HepG2 (cell line): Measurements from ENCODE around the gene CCDC85A. TPM values are rescaled to one million over a fixed set of nuclear protein-coding genes. Genes with fewer than 3 reads are reported as not detected.

ENCODE experiments used
- ATAC-seq: fragments of 200-7000 bp; cut with Tn5 transposase; 3 replicates; pipeline ENCODE4 v1.9.1; 2020; ENCODE audit warnings: mild to moderate bottlenecking, moderate library complexity
- BruUV-seq: library from RNA; stranded (reverse); fragments of 400-500 nt; replicated peaks from 2 replicates; lab custom pipeline; 2021; lab: Mats Ljungman, UMichigan
- CTCF ChIA-PET: fragments of 300-600 bp; formaldehyde crosslinking; extraction: SDS; loops from one replicate; lab custom pipeline; 2021; ENCODE audit warnings: low total read pairs, inconsistent platforms, low intra/inter-chr PET ratio; lab: Yijun Ruan, JAX
- POLR2A ChIA-PET: fragments of 350-600 bp; sonication (Branson Sonifier 250); formaldehyde crosslinking; loops from one replicate; lab custom pipeline; 2020; ENCODE audit warnings: antibody characterized with exemption, inconsistent platforms; lab: Yijun Ruan, JAX
- DNase-seq: peaks from one replicate; pipeline ENCODE4 v3.0.0-alpha.2; 2015; ENCODE audit warnings: low spot score
- FAIRE-seq: peaks from 3 replicates; lab custom pipeline; 2011; peaks lifted over from hg19 to GRCh38; lab: Jason Lieb, UNC
- H2AFZ ChIP-seq: one replicate; pipeline ENCODE4 v1.6.1; 2011; ENCODE audit warnings: low read length, inconsistent platforms
- H3K27ac ChIP-seq: fragments of 300-600 bp; 3 replicates; pipeline ENCODE4 v1.8.0; 2011; ENCODE audit warnings: mixed run types, mild to moderate bottlenecking, mixed read lengths, low read length, inconsistent platforms; ENCODE audit not compliant: insufficient read depth; ENCODE audit errors: extremely low read length
- H3K27me3 ChIP-seq, 2 experiments: fragments of 200-600 bp in 1 of 2; 2 replicates in 1 of 2; 3 replicates in 1 of 2; pipeline versions ENCODE4 v1.6.0 to v1.8.0; 2011; ENCODE audit warnings: low read length in 2 of 2, mild to moderate bottlenecking in 2 of 2, moderate library complexity in 2 of 2, inconsistent platforms in 1 of 2; ENCODE audit not compliant: insufficient read depth in 2 of 2, control insufficient read depth in 1 of 2
- H3K36me3 ChIP-seq, 2 experiments: fragments of 200-600 bp in 1 of 2; replicated peaks in 1 of 2; 2 replicates in 1 of 2; 3 replicates in 1 of 2; pipeline versions ENCODE4 v1.5.1 to v1.8.0; 2011; ENCODE audit warnings: low read length in 2 of 2, inconsistent platforms in 1 of 2; ENCODE audit not compliant: insufficient read depth in 2 of 2, control insufficient read depth in 1 of 2
- H3K4me1 ChIP-seq: 2 replicates; pipeline ENCODE4 v1.5.1; 2012; ENCODE audit warnings: low read length, inconsistent platforms; ENCODE audit not compliant: insufficient read depth
- H3K4me2 ChIP-seq: 2 replicates; pipeline ENCODE4 v1.6.0; 2011; ENCODE audit warnings: low read depth, low read length, inconsistent platforms
- H3K4me3 ChIP-seq, 3 experiments: fragments of 200-600 bp in 1 of 3; sonication (generic), shearing (Covaris generic) in 1 of 3; replicated peaks in 1 of 3; 2 replicates each; pipeline ENCODE4 v1.5.1; 2011 to 2016; ENCODE audit warnings: low read length in 3 of 3, inconsistent platforms in 2 of 3, low read depth in 2 of 3, mild to moderate bottlenecking in 2 of 3, control low read depth in 1 of 3, mixed read lengths in 1 of 3; ENCODE audit not compliant: insufficient read depth in 1 of 3
- H3K79me2 ChIP-seq: one replicate; pipeline ENCODE4 v1.6.1; 2011; ENCODE audit warnings: low read length, inconsistent platforms; ENCODE audit not compliant: insufficient read depth
- H3K9ac ChIP-seq: 2 replicates; pipeline ENCODE4 v1.6.0; 2011; ENCODE audit warnings: mild to moderate bottlenecking, low read depth, low read length, inconsistent platforms; ENCODE audit not compliant: insufficient read depth
- H3K9me3 ChIP-seq: 2 replicates; pipeline ENCODE4 v1.5.1; 2012; ENCODE audit warnings: mild to moderate bottlenecking, low read length
- H4K20me1 ChIP-seq: 2 replicates; pipeline ENCODE4 v1.6.0; 2011; ENCODE audit warnings: inconsistent platforms, mild to moderate bottlenecking, low read length, moderate library complexity; ENCODE audit not compliant: insufficient read depth
- AGO2 ChIP-seq: fragments of 200-400 bp; formaldehyde crosslinking; optimal IDR thresholded peaks from 2 replicates; pipeline ENCODE3; 2017; ENCODE audit warnings: mild to moderate bottlenecking, low read depth, low read length, moderate library complexity
- ARID5B ChIP-seq: IDR thresholded peaks from 2 replicates; pipeline ENCODE4 v1.4.0; 2020; ENCODE audit warnings: mild to moderate bottlenecking, missing genetic modification reagents
- BRCA1 ChIP-seq: sonication (generic); formaldehyde crosslinking; IDR thresholded peaks from 2 replicates; pipeline ENCODE4 v1.4.0; 2020; ENCODE audit warnings: missing genetic modification reagents
- CAMTA2 ChIP-seq: sonication (generic); formaldehyde crosslinking; IDR thresholded peaks from 2 replicates; pipeline ENCODE4 v1.4.0; 2020; ENCODE audit warnings: mild to moderate bottlenecking, missing genetic modification reagents, borderline replicate concordance
- FOSL2 ChIP-seq: sonication (generic); formaldehyde crosslinking; IDR thresholded peaks from 2 replicates; pipeline ENCODE4 v1.4.0; 2020; ENCODE audit warnings: missing genetic modification reagents
- GABPB1 ChIP-seq: IDR thresholded peaks from 2 replicates; pipeline ENCODE4 v1.6.1; 2016; ENCODE audit warnings: mild to moderate bottlenecking, missing genetic modification reagents, moderate library complexity, missing compliant biosample characterization
- HOXA5 ChIP-seq: sonication (generic); formaldehyde crosslinking; IDR thresholded peaks from 2 replicates; pipeline ENCODE4 v1.4.0; 2020; ENCODE audit warnings: missing genetic modification reagents
- MIXL1 ChIP-seq: IDR thresholded peaks from 2 replicates; pipeline ENCODE4 v1.6.1; 2016
- NFE2L1 ChIP-seq: sonication (generic); formaldehyde crosslinking; IDR thresholded peaks from 2 replicates; pipeline ENCODE4 v1.4.0; 2020; ENCODE audit warnings: missing genetic modification reagents, mild to moderate bottlenecking, borderline replicate concordance
- PHF8 ChIP-seq: sonication (generic); formaldehyde crosslinking; IDR thresholded peaks from 2 replicates; pipeline ENCODE4 v1.5.0; 2020; ENCODE audit warnings: missing genetic modification reagents
- ZFYVE20 ChIP-seq: sonication (generic); formaldehyde crosslinking; IDR thresholded peaks from 2 replicates; pipeline ENCODE4 v1.8.0; 2023; ENCODE audit warnings: low read depth, mild to moderate bottlenecking, moderate library complexity, missing genetic modification reagents, borderline replicate concordance
- ZNF547 ChIP-seq: sonication (generic); formaldehyde crosslinking; IDR thresholded peaks from 2 replicates; pipeline ENCODE4 v1.5.1; 2020; ENCODE audit warnings: mild to moderate bottlenecking, missing genetic modification reagents
- WGBS: methylation state at CpG from one replicate; pipeline ENCODE4 v1.1.6; 2017; ENCODE audit warnings: low lambda C conversion rate; 5-methylcytosine and 5-hydroxymethylcytosine counted together
- in situ Hi-C: cut with HindIII; loops from 2 replicates; pipeline ENCODE4 v1.10.0; 2017; ENCODE audit warnings: low pct_unique_long_range_greater_than_20kb; ENCODE audit not compliant: extremely low pct_ligation_motif_present
- intact Hi-C: fragments of 100-400 bp; cut with micrococcal nuclease; formaldehyde crosslinking; loops from one replicate; pipeline ENCODE4 v1.10.0; 2022; ENCODE audit not compliant: unreplicated experiment
- polyA plus RNA-seq, 8 experiments: library from polyadenylated mRNA; depleted of rRNA in 3 of 8; stranded (reverse) in 7 of 8; unstranded in 1 of 8; fragments of >200 nt; fragmentation: Illumina TruSeq in 4 of 8; extraction: Trizol in 4 of 8; gene quantifications; 2 replicates each; pipeline versions ENCODE4 v1.2.1 to v1.2.3, GENCODE V29; 2011 to 2016; ENCODE audit warnings: low read depth in 4 of 8, missing spikeins in 1 of 8, mixed read lengths in 1 of 8; ENCODE audit not compliant: insufficient read depth in 1 of 8
- total RNA-seq, 5 experiments: library from RNA; depleted of rRNA; stranded (reverse); fragments of >200 nt; fragmentation: Illumina TruSeq; extraction: Trizol; gene quantifications; 2 replicates each; pipeline ENCODE4 v1.2.3, GENCODE V29; 2016; ENCODE audit warnings: low read depth in 1 of 5
- TF ChIP-seq, protein P1 (sequence below): sonication (generic); formaldehyde crosslinking; IDR thresholded peaks from 2 replicates; pipeline ENCODE4 v1.4.0; 2020; ENCODE audit warnings: mild to moderate bottlenecking, missing genetic modification reagents

CCDC85A gene
- total and polyA plus RNA-seq, 2 of the 13 experiments (the other 11 are each of a cell fraction or from before 2014, with no cell fraction given), result not detected

- H3K79me2 ChIP-seq, result no peaks in the 10 kb centered on the region
- DNase-seq (no peak), FAIRE-seq (no peak), ATAC-seq (no peak)
- no peak overlapping the region for H2AFZ ChIP-seq
- H3K4me1 ChIP-seq, result no peaks in the 10 kb centered on the region
- no TSS peak for BruUV-seq
- no peak overlapping the region for H3K4me2 ChIP-seq
- ChIA-PET POLR2A (no interaction called here), CTCF (no interaction called here)
- H4K20me1 ChIP-seq, result no peaks in the 10 kb centered on the region
- WGBS, result 48% methylated on average over 3 of the region's 3 CpGs
- TF ChIP-seq FOSL2 (CRISPR knock-in tag) (no peak), MIXL1 (CRISPR knock-in tag) (no peak), ARID5B (CRISPR knock-in tag) (no peak), ZFYVE20 (no peak), CAMTA2 (CRISPR knock-in tag) (no peak), HOXA5 (CRISPR knock-in tag) (no peak), GABPB1 (CRISPR knock-in tag) (no peak), ZNF547 (CRISPR knock-in tag) (no peak), NFE2L1 (CRISPR knock-in tag) (no peak), PHF8 (CRISPR knock-in tag) (no peak), BRCA1 (CRISPR knock-in tag) (no peak), AGO2 (no peak)
- TF ChIP-seq, protein P1, sequence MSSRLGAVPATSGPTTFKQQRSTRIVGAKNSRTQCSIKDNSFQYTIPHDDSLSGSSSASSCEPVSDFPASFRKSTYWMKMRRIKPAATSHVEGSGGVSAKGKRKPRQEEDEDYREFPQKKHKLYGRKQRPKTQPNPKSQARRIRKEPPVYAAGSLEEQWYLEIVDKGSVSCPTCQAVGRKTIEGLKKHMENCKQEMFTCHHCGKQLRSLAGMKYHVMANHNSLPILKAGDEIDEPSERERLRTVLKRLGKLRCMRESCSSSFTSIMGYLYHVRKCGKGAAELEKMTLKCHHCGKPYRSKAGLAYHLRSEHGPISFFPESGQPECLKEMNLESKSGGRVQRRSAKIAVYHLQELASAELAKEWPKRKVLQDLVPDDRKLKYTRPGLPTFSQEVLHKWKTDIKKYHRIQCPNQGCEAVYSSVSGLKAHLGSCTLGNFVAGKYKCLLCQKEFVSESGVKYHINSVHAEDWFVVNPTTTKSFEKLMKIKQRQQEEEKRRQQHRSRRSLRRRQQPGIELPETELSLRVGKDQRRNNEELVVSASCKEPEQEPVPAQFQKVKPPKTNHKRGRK, result no peak
- intact Hi-C loops (no loop called here), in situ Hi-C loops (no loop called here)
- H3K27ac ChIP-seq, result no peak overlapping the region
- H3K27me3 ChIP-seq, result no peaks in the 10 kb centered on the region
- no peaks in the 10 kb centered on the region for H3K9me3 ChIP-seq
- H3K9ac ChIP-seq, result no peak overlapping the region
- H3K4me3 ChIP-seq, result no peak overlapping the region
- no peaks in the 10 kb centered on the region for H3K36me3 ChIP-seq
Observed at GRCh38 chr2:56267415-56267788, 83.6 kb downstream of the CCDC85A start.
